Adrenal gland (tissue), 12 donors: Measurements from ENCODE around the gene NME5. TPM values are rescaled to one million over a fixed set of nuclear protein-coding genes. Genes with fewer than 3 reads are reported as not detected.

Source experiments
- DNase-seq, 7 donors: peaks; one replicate each; pipeline ENCODE4 v3.0.0-alpha.2; 2019 to 2020
- H3K27ac ChIP-seq, 5 donors: fragments of 200-600 bp; sonication (generic) in 4 of 5; 1 replicate in 3 of 5; 2 replicates in 2 of 5; pipeline versions ENCODE4 v1.5.1 to v1.8.0; 2016 to 2020; ENCODE audit warnings: mild to moderate bottlenecking in 1 of 5
- H3K27me3 ChIP-seq: fragments of 200-600 bp; 2 replicates; pipeline ENCODE4 v1.8.0; 2021
- H3K36me3 ChIP-seq, 2 donors: fragments of 200-600 bp; replicated peaks in 1 of 2; 1 replicate in 1 of 2; 2 replicates in 1 of 2; pipeline versions ENCODE4 v1.5.1 to v1.8.0; 2018 to 2022
- H3K4me1 ChIP-seq, 2 donors: fragments of 200-600 bp; replicated peaks in 1 of 2; 1 replicate in 1 of 2; 2 replicates in 1 of 2; pipeline versions ENCODE4 v1.5.1 to v1.8.0; 2018 to 2021
- H3K4me3 ChIP-seq, 4 donors: fragments of 200-600 bp; sonication (generic) in 3 of 4; one replicate each; pipeline ENCODE4 v1.5.1; 2016 to 2018
- H3K9me3 ChIP-seq, 3 donors: fragments of 200-600 bp; sonication (generic) in 1 of 3; replicated peaks in 1 of 3; 1 replicate in 2 of 3; 2 replicates in 1 of 3; pipeline versions ENCODE4 v1.5.1 to v1.8.0; 2016 to 2021
- POLR2A ChIP-seq, 2 donors: fragments of 450-650 bp; IDR thresholded peaks; one replicate each; pipeline ENCODE4 v1.6.1; 2017; ENCODE audit warnings: antibody characterized with exemption in 2 of 2, mild to moderate bottlenecking in 2 of 2, moderate library complexity in 1 of 2
- WGBS, 4 donors: extraction: QIAGEN DNeasy Blood & Tissue Kit in 2 of 4; methylation state at CpG; one replicate each; pipeline versions ENCODE4 v1.1.5 to v1.1.7; 2013 to 2017; 5-methylcytosine and 5-hydroxymethylcytosine counted together
- intact Hi-C, 2 donors: fragments of 100-400 bp; cut with DNase I; formaldehyde crosslinking; loops; one replicate each; pipeline versions ENCODE4 v1.14.1 to v1.15.0; 2022 to 2023
- polyA plus RNA-seq, 3 donors: library from polyadenylated mRNA; stranded (reverse); fragments of 200-250 nt in 2 of 3; fragments of 350-450 nt in 1 of 3; fragmentation: Illumina TruSeq in 1 of 3; extraction: RNeasy Lipid Tissue Mini Kit (QIAGEN cat#74804) in 1 of 3; gene quantifications; one replicate each; pipeline ENCODE4 v1.2.3, GENCODE V29; 2013 to 2014
- total RNA-seq, 9 donors: library from RNA; depleted of rRNA in 4 of 9; stranded (reverse); fragments of >200 nt in 4 of 9; fragments of 120-200 nt in 1 of 9; fragmentation: NEBNext Ultra II Directional in 1 of 9; extraction: Animal tissue kit (Norgen Biotek cat#: 25700) in 1 of 9; gene quantifications; one replicate each; pipeline versions ENCODE4 v1.1.0 to v1.2.4, GENCODE V29; 2013 to 2023
- TF ChIP-seq, protein P1 (sequence below), 6 experiments: fragments of 450-650 bp in 4 of 6; fragments of 200-600 bp in 2 of 6; sonication (generic) in 1 of 6; IDR thresholded peaks; 1 replicate in 5 of 6; 2 replicates in 1 of 6; pipeline versions ENCODE4 v1.5.1 to v1.8.0; 2016 to 2021; ENCODE audit warnings: antibody characterized with exemption in 6 of 6, mild to moderate bottlenecking in 2 of 6, moderate library complexity in 1 of 6
- donor health status: healthy with polysubstance abuse.
- donor health status: Bipolar disorder and iron deficiency.
- donor health status: DM: yes; HTN: yes; CAD: no.
- donor health status: DM: no; HTN: no; CAD: no.
- donor health status: DM: no; HTN: no; CAD: no.
- donor health status: DM: yes; HTN: yes; CAD: no.

NME5 gene
- total and polyA plus RNA-seq, 12 donors: 0.24 to 22.0 (median 7.3) TPM

DNA sequence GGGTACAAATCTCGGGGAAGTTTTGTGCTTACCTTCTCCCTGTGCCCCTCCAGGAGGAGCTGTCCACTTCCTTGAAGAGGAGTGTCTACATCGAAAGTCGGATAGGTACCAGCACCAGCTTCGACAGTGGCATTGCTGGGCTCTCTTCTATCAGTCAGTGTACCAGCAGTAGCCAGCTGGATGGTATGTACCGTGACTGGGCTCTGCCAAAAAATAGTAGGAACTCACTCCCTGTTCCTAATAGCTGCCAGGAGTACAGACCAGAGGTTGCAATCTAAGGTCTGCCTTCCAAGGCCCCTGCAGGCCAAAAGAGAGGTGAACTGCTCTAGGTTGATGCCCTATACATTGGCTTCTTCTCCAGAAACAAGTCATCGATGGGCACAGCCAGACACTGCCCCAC, 43.6 kb upstream of the NME5 start:
- 88 to 94% (median 90%) methylated on average over 6 of the region's 6 CpGs for WGBS, 4 donors
- Histone ChIP-seq H3K36me3 (peaks cover 0 to 29% of the 10 kb centered on the region in 2 donors), H3K9me3 (no peaks in the 10 kb centered on the region), H3K4me3 (no peak overlapping the region), H3K27ac (no peak overlapping the region), H3K27me3 (no peaks in the 10 kb centered on the region), H3K4me1 (peaks cover 0 to 5% of the 10 kb centered on the region in 2 donors)
- TF ChIP-seq POLR2A (IDR thresholded peaks at IDR 0.05): no peak
- TF ChIP-seq, protein P1, sequence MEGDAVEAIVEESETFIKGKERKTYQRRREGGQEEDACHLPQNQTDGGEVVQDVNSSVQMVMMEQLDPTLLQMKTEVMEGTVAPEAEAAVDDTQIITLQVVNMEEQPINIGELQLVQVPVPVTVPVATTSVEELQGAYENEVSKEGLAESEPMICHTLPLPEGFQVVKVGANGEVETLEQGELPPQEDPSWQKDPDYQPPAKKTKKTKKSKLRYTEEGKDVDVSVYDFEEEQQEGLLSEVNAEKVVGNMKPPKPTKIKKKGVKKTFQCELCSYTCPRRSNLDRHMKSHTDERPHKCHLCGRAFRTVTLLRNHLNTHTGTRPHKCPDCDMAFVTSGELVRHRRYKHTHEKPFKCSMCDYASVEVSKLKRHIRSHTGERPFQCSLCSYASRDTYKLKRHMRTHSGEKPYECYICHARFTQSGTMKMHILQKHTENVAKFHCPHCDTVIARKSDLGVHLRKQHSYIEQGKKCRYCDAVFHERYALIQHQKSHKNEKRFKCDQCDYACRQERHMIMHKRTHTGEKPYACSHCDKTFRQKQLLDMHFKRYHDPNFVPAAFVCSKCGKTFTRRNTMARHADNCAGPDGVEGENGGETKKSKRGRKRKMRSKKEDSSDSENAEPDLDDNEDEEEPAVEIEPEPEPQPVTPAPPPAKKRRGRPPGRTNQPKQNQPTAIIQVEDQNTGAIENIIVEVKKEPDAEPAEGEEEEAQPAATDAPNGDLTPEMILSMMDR (IDR thresholded peaks at IDR 0.05): no peak
- DNase-seq: no peak
- intact Hi-C loops: no loop called here

DNA sequence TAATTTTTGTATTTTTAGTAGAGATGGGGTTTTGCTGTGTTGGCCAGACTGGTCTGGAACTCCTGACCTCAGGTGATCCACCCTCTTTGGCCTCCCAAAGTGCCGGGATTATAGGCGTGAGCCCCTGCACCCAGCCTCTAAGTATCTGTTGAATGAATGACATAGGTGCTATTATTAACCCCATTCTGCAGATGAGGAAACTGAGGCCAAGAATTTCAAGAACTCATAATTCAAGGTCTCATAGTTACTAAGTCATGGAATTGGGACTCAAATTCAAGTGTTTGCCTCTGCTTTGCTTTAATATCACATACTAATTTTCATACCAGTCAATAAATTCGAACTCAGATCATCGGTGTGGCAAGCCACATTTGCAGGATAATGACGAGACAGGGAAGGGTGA, 41.6 kb upstream of the NME5 start:
- no peaks in the 10 kb centered on the region for H3K9me3 ChIP-seq
- intact Hi-C loops: no loop called here
- H3K36me3 ChIP-seq: peaks cover 0 to 19% of the 10 kb centered on the region in 2 donors
- no peak for DNase-seq
- no peak overlapping the region for H3K4me3 ChIP-seq
- 87 to 92% (median 90%) methylated on average over 5 of the region's 5 CpGs for WGBS, 4 donors
- H3K4me1 ChIP-seq: peaks cover 10 to 14% of the 10 kb centered on the region in 2 donors
- H3K27me3 ChIP-seq: no peaks in the 10 kb centered on the region
- no peak overlapping the region for H3K27ac ChIP-seq
- TF ChIP-seq, protein P1 (IDR thresholded peaks at IDR 0.05): no peak
- no peak for TF ChIP-seq POLR2A (IDR thresholded peaks at IDR 0.05)

DNA sequence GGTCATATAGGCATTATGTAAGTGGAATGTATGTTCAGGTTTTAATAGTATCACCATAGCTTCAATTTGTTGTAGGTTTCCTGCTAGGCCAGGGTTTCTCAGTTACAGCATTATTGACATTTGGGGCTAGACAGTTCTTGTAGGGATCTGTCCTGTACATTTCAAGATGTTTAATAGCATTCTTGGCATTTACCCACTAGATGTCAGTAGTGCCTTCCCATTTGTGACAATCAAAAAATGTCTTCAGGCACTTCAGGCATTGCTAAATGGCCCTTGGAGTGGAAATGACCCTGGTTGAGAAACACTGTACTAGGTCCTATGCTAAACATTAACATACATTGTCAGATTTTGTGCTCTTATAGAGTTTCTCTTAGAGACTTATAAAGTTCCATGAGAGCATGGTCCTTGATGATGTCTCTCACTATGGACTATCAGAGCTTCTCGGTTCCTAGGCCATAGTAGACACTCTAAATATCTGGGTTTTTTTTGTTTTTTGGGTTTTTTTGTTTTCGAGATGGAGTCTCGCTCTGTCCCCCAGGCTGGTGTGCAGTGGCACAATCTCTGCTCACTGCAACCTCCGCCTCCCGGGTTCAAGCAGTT, 41.1 kb upstream of the NME5 start:
- Histone ChIP-seq H3K27ac (no peak overlapping the region), H3K4me1 (peaks cover 10 to 14% of the 10 kb centered on the region in 2 donors), H3K36me3 (peaks cover 0 to 23% of the 10 kb centered on the region in 2 donors), H3K27me3 (no peaks in the 10 kb centered on the region), H3K9me3 (no peaks in the 10 kb centered on the region), H3K4me3 (no peak overlapping the region)
- 68 to 72% (median 71%) methylated on average over 5 of the region's 5 CpGs for WGBS, 4 donors
- no peak for TF ChIP-seq POLR2A (IDR thresholded peaks at IDR 0.05)
- TF ChIP-seq, protein P1 (IDR thresholded peaks at IDR 0.05): peak in 3 of 6 experiments; percentile 15 to 26 (median 22)
- no peak for DNase-seq
- intact Hi-C loops: no loop called here

DNA sequence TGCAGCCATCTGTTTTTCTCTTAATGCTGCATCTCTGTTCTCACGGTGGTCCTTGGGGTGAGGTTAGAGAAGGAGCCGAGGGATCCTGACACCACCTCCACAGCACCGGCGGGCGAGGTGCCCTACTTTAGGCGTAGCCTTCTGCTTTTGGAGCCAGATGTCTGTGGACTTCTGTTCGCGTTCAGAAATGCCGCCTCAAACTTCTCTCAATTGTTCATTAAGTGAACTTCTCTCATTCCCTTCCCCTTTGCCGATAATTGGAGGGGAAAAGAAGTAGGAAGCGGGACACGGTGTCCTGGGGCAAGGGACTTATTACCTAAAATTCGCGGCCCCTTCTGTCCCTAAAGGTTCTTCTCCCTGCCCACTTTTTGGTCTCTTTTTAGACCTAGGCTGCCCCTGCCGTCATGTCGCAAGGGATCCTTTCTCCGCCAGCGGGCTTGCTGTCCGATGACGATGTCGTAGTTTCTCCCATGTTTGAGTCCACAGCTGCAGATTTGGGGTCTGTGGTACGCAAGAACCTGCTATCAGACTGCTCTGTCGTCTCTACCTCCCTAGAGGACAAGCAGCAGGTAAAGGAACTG, 40.1 kb upstream of the NME5 start:
- 1 to 2% (median 2%) methylated on average over 17 to 23 of the region's 23 CpGs for WGBS, 4 donors
- intact Hi-C loops: no loop called here
- DNase-seq: no peak
- Histone ChIP-seq H3K27ac (peak overlapping the region in 1 of 5 donors; percentile 93), H3K9me3 (no peaks in the 10 kb centered on the region), H3K4me3 (peak overlapping the region in 2 of 4 donors; percentile 77 to 94), H3K4me1 (peaks cover 10 to 14% of the 10 kb centered on the region in 2 donors), H3K27me3 (no peaks in the 10 kb centered on the region), H3K36me3 (peaks cover 0 to 20% of the 10 kb centered on the region in 2 donors)
- no peak for TF ChIP-seq POLR2A (IDR thresholded peaks at IDR 0.05)
- TF ChIP-seq, protein P1 (IDR thresholded peaks at IDR 0.05): no peak
